ENCODE results near the gene INTS7.
"Not testable (repeated sequence)": the region's sequence is repeated elsewhere in the genome, so short reads cannot be mapped to it uniquely, and the experiment has no call there.

The INTS7 gene

DNA sequence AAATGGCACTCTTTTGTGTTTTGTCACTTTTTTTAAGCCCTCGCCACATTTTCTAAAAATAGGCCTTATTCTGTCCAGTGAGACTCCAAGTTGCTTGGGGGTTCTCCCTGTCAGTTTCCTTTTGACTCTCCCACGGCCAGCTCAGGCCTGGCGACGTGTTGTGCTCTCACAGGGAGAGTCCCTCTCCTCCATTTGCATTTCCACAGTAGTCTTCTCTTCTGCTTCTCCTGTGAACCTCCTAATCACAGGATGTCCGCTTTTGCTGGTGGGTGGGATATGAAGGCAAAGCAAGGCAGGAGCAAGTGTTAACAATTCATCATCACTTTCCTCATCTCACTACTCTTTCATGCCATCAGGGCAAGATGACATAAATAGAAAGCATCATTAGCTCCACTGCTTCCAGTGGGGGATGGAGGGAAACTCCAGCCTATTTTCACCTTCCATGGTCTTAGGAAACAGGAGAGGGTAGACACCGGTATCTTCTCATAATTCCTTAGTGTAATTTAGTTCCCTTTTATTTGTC, 99.8 kb downstream of the INTS7 start:
- no peak for DNase-seq (ENCODE audit: low read depth in 2 of 2)

GRCh38 chr1:211933946-211934714, 101.2 kb downstream of the INTS7 start:
- DNase-seq (ENCODE audit: low read depth in 2 of 2): no peak

- no peak for DNase-seq (ENCODE audit: low read depth in 2 of 2)
These were observed 102.5 kb downstream of the INTS7 start for GRCh38 chr1:211932933-211933254.

DNA sequence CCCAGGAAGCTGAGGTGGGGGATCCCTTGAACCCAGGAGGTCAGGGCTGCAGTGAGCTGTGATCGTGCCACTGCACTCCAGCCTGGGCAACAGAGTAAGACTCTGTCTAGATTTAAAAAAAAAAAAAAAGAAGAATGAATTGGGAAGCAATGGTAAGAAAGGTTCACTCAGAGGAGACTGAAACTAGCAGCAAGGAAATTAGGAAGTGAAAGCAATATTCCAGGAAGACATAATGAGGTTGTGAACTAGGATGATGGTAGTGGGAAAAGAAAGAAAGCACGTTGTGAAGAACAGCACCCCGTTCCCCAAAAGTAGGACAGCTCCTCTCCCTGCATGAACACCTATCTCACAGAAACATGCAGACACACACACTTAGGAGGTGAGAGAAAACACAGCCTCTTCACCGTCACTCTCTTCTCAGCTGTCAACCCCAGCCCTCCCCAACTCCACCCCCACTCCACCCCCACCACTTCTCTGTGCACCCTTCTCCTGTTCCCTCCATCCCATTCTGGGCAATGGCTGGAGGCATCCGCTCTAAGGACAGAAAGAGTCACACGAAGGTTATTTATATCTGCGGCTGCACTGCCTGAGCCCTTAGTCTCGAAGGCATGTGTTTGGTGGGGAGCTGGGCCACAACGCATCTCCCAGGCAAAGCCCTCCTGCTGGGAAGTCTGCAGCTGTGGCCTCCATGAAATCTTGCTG, 103.0 kb downstream of the INTS7 start:
- DNase-seq (ENCODE audit: low read depth in 2 of 2): no peak

- no peak for DNase-seq (ENCODE audit: low read depth in 2 of 2)
These were observed 105.7 kb downstream of the INTS7 start for GRCh38 chr1:211929683-211930082.

- no peak for DNase-seq (ENCODE audit: low read depth in 2 of 2)
These were observed 106.2 kb downstream of the INTS7 start for GRCh38 chr1:211928993-211929637.

DNA sequence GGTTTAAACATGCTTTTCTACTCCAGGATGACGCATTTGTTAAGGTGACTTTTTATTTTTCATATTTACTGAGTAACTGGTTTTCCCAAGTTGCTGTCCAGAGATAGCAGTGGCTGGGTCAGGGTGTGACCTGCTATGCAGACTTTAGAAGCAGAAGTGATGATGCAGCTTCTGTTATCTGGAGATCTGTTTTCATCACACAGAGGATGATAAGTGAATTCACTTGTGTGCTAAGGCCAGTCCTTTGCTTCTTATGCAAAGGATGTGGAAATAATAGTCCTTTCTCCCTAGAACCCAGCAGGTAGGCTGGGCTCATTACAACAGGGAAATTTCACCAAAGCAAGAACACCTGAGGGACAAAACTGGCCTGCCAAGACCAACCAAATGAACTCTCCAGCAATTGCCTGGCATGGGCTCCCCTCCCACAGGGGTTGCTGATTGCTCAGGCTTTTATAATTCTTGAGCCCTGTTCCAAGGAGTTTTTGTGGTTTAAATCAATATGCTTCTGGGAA, 107.0 kb downstream of the INTS7 start:
- no peak for DNase-seq (ENCODE audit: low read depth in 2 of 2)

- no peak for DNase-seq (ENCODE audit: low read depth in 2 of 2)
These were observed 110.3 kb downstream of the INTS7 start for GRCh38 chr1:211925016-211925415.

DNA sequence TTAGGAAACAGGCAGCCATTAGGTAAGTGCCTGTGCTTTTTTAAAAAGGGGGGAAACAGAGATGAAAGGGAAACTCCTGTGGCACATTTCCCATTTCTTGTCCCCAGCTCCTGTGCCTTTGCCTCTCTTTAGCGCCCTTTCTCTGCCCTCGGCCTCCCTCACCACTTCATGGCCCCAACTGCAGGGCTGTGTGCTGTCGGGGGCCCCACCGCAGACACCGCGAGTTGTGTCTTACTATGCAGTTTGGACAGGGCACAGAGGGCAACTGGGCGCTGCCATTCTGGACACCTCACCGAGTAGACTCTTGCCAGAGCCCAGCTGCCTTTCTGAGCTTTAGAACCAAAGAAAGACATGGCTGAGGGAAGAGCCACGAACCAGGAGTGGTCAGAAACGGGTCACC, 111.1 kb downstream of the INTS7 start:
- DNase-seq (ENCODE audit: low read depth in 2 of 2): no peak

GRCh38 chr1:211923095-211923494, 112.3 kb downstream of the INTS7 start:
- DNase-seq (ENCODE audit: low read depth in 2 of 2): no peak

DNA sequence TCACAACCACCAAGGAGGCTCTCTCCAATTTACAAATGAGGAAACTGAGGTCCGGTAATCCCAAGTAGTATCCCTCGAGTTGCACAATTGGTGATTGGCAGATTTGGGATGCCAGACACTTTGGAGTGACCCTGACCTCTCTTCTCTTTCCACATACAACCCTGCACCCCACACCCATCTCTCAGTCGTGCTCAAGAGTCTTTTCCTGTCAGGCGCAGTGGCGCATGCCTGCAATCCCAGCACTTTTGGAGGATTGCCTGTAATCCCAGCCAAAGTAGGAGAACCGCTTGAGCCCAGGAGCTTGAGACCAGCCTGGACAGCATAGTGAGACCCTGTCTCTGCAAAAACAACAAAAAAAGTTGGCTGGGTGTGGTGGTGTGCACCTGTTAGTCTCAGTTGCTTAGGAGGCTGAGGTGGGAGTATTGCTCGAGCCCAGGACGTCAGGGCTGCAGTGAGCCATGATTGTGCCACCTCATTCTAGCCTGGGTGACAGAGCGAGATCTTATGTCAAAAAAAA, 113.7 kb downstream of the INTS7 start:
- DNase-seq (ENCODE audit: low read depth in 2 of 2): no peak

- DNase-seq (ENCODE audit: low read depth in 2 of 2): no peak
These were observed 114.6 kb downstream of the INTS7 start for GRCh38 chr1:211920602-211921226.

DNA sequence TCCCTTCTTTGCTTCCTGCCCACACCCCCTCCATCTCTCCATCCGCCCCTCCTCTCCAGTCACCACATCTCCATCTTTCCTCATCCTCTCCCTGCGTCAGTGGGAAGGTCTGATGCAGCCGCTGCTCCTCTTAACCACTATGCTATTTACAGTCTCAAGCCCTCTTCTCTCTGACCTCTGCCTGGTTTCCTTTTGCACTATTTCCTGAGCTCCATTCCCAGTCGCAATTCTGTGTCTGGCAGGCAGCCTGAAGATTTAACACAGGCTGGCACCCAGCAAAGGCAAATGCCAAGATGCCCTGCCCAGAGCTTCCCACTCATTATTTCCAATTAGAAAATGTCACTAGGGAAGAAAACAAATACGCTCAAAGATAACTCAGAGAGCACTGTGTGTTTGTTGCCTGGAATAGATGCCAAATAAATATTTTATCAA, 115.2 kb downstream of the INTS7 start:
- DNase-seq (ENCODE audit: low read depth in 2 of 2): no peak

- no peak for DNase-seq (ENCODE audit: low read depth in 2 of 2)
These were observed 116.4 kb downstream of the INTS7 start for GRCh38 chr1:211918843-211919414.

- not testable (repeated sequence) for DNase-seq (ENCODE audit: low read depth in 2 of 2)
These were observed 118.9 kb downstream of the INTS7 start for GRCh38 chr1:211916458-211916857.

DNA sequence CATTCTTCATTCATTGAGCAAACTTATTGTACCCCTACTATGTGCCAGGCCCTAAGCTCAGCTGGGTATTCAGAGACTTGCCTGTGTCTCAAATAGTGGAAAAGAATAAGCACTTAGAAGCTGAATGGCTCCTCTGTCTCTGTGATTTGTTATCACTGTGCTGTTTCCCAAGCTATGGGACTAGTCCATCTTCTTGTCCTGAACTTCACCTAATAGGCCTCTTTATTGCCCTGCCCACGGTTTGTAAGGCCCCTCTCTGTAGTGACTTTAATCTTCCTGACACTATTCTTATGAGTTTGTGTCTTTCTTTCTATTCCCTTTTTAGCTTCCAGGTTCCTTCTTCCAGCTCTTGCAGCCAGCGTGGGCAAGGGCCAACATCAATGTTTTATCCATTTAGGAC, 119.4 kb downstream of the INTS7 start:
- no peak for DNase-seq (ENCODE audit: low read depth in 2 of 2)

DNA sequence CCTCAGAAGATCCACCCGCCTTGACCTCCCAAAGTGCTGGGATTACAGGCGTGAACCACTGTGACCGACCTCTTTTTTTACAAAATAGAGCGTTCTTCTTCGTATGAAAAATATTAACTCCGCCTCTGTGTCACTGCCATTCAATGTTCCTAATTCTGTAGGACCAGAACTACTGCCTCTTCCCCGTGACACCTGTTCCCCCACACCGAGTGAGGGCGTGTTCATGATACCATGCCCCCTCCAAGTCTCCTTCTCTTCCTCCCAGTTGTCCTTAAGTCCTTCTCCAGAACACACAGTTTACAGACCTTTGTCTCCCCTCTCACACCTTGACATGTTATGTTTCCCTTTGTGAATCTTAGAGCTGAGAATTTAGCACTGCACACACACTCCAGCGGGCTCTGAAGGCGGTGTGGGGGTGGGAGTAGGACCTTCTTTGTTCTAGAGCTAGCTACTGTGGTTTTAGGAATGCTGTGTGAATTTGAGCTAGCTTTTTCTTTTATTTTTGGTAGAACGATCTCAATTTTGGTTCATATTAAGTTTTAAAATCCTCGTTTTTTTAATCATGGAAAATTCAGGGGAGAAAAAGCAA, 122.4 kb downstream of the INTS7 start:
- DNase-seq (ENCODE audit: low read depth in 2 of 2): no peak

DNA sequence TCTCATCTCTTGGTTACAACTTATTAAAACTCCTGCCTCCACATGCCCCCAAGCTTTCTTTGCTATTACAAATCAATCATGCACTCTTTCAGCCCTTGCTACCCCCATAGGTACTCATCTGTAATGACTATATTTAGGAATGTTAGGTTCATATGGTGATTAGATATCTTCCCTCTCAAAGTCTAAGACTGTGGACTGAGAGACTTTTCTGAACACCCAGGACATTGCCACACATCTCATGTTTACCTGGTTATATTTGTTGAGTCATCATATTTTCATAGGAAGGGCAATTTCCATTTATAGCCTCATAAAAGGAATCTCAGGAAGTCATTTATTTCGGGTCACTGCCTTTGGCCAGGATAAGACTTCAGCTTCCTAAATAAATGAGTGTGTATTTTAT, 123.3 kb downstream of the INTS7 start:
- DNase-seq (ENCODE audit: low read depth in 2 of 2): no peak

GRCh38 chr1:211910913-211911485, 124.4 kb downstream of the INTS7 start:
- DNase-seq (ENCODE audit: low read depth in 2 of 2): no peak

DNA sequence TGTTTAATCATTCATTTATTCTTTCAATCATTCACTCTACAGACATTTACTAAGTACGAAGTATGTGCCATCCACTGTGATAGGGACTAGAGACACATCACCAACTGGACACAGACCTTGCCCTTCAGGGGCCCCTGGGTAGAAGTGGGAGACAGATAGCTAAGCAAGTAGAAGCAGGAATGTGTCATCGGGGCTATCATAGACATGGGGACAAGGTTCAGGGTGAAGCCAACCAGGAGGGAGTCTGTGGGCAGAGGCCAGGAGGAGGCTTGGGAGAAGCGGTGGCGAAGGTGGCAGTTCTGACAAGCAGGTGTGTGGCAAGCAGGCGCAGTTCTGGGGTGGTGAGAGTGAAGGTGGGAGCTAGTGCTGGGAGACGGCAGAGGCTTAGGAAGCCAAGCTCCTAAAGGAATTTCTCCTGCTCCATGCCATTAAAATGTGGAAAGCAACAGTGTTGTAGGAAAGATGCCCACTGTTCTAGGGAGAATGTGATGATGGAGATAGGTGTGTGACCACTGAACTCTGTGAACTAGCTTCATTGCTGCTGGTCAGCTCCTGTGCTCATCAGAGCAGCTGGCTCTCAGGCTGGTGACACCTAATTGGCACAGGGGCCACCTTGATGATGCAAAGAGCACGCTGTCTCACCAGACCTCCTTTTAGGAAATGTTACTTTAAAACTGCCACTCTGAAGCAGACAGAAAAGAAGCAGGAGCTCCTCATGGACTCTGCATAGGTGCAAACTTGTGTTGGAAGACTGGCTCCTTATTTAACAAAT, 125.1 kb downstream of the INTS7 start:
- no peak for DNase-seq (ENCODE audit: low read depth in 2 of 2)
